Measurements from ENCODE around the gene GNPDA2. TPM values are rescaled to one million over a fixed set of nuclear protein-coding genes. Genes with fewer than 3 reads are reported as not detected.

GNPDA2 gene
- polyA plus RNA-seq, 3 donors = 2.4 to 5.7 (median 3.6) TPM

- intact Hi-C loops (cut with micrococcal nuclease) = no loop called here
- Histone ChIP-seq H3K27me3 (ENCODE audit: control insufficient read depth in 2 of 2, insufficient read depth in 2 of 2, low read length in 2 of 2) (peaks cover 0 to 3% of the 10 kb centered on the region in 2 donors), H3K4me3 (replicated peaks in 1 of 3; ENCODE audit: low read depth in 2 of 3, low read length in 3 of 3) (no peak overlapping the region), H3K4me2 (replicated peaks; ENCODE audit: extremely low read depth, low read length, poor library complexity, severe bottlenecking) (no peak overlapping the region), H3K36me3 (replicated peaks in 1 of 2; ENCODE audit: control insufficient read depth in 1 of 2, insufficient read depth in 2 of 2, low read length in 2 of 2) (no peaks in the 10 kb centered on the region), H2AFZ (ENCODE audit: insufficient read depth, low read depth, low read length, poor library complexity, severe bottlenecking) (no peak overlapping the region), H3K9me3 (replicated peaks in 1 of 2; ENCODE audit: control insufficient read depth in 1 of 2, insufficient read depth in 1 of 2, low read length in 2 of 2) (no peaks in the 10 kb centered on the region), H3K79me2 (ENCODE audit: insufficient read depth, low read length) (peaks cover 14% of the 10 kb centered on the region), H4K20me1 (ENCODE audit: insufficient read depth, low read length) (no peaks in the 10 kb centered on the region), H3K4me1 (ENCODE audit: control insufficient read depth in 1 of 2, insufficient read depth in 2 of 2, low read length in 2 of 2) (peaks cover 11 to 14% of the 10 kb centered on the region in 2 donors), H3K9ac (ENCODE audit: insufficient read depth, low read length, poor library complexity, severe bottlenecking) (no peak overlapping the region), H3K27ac (ENCODE audit: low read depth in 1 of 2, low read length in 2 of 2) (no peak overlapping the region)
- H3K4me3 Mint-ChIP-seq = no peak overlapping the region
- peaks cover 10% of the 10 kb centered on the region for H3K4me1 Mint-ChIP-seq
- H3K36me3 Mint-ChIP-seq = no peaks in the 10 kb centered on the region
- no CpG with 5 or more reads among the region's 1 CpG for WGBS (ENCODE audit: insufficient coverage)
- peaks cover 0 to 3% (median 0%) of the 10 kb centered on the region in 7 donors for H3K9me3 Mint-ChIP-seq
- DNase-seq = no peak
- H3K27me3 Mint-ChIP-seq (ENCODE audit: low read depth in 3 of 3) = peaks cover 6 to 15% (median 6%) of the 10 kb centered on the region in 3 donors
- no peak for TF ChIP-seq CTCF (IDR thresholded peaks at IDR 0.05)
- no peak overlapping the region for H3K27ac Mint-ChIP-seq
Measured at GRCh38 chr4:44674471-44674870, 51.9 kb downstream of the GNPDA2 start.

DNA sequence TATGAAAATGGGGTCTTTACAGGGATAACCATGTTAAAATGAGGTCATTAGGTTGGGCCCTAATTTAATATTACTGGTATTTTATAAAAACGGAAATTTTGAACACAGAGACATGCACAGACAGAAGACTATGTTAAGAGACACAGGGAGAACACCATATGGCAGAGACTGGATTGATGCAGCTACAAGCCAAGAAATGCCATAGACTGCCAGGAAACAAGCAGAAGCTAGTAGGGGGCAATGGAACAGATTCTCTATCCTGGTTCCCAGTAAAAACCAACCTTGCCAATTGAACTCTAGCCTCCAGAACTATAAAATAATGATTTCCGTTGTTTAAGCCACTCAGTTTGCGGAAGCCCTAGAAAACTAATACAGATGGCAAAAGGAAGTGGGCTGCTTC is 54.7 kb downstream of the GNPDA2 start:
- no peak overlapping the region for H3K4me2 ChIP-seq (replicated peaks; ENCODE audit: extremely low read depth, low read length, poor library complexity, severe bottlenecking)
- H3K36me3 Mint-ChIP-seq = no peaks in the 10 kb centered on the region
- intact Hi-C loops (cut with micrococcal nuclease) = no loop called here

More for the DNA sequence above, 54.7 kb downstream of the GNPDA2 start:
- WGBS (ENCODE audit: insufficient coverage) = 100% methylated on average over 1 of the region's 3 CpGs
- Histone ChIP-seq H4K20me1 (ENCODE audit: insufficient read depth, low read length) (no peaks in the 10 kb centered on the region), H3K4me3 (replicated peaks in 1 of 3; ENCODE audit: low read depth in 2 of 3, low read length in 3 of 3) (no peak overlapping the region), H2AFZ (ENCODE audit: insufficient read depth, low read depth, low read length, poor library complexity, severe bottlenecking) (no peak overlapping the region), H3K27me3 (ENCODE audit: control insufficient read depth in 2 of 2, insufficient read depth in 2 of 2, low read length in 2 of 2) (peaks cover 0 to 3% of the 10 kb centered on the region in 2 donors), H3K4me1 (ENCODE audit: control insufficient read depth in 1 of 2, insufficient read depth in 2 of 2, low read length in 2 of 2) (no peaks in the 10 kb centered on the region), H3K36me3 (replicated peaks in 1 of 2; ENCODE audit: control insufficient read depth in 1 of 2, insufficient read depth in 2 of 2, low read length in 2 of 2) (no peaks in the 10 kb centered on the region), H3K9me3 (replicated peaks in 1 of 2; ENCODE audit: control insufficient read depth in 1 of 2, insufficient read depth in 1 of 2, low read length in 2 of 2) (no peaks in the 10 kb centered on the region), H3K9ac (ENCODE audit: insufficient read depth, low read length, poor library complexity, severe bottlenecking) (no peak overlapping the region), H3K79me2 (ENCODE audit: insufficient read depth, low read length) (no peaks in the 10 kb centered on the region), H3K27ac (ENCODE audit: low read depth in 1 of 2, low read length in 2 of 2) (no peak overlapping the region)
- peaks cover under 1 to 15% (median 6%) of the 10 kb centered on the region in 3 donors for H3K27me3 Mint-ChIP-seq (ENCODE audit: low read depth in 3 of 3)
- TF ChIP-seq CTCF (IDR thresholded peaks at IDR 0.05) = no peak
- H3K9me3 Mint-ChIP-seq = no peaks in the 10 kb centered on the region
- H3K4me1 Mint-ChIP-seq = no peaks in the 10 kb centered on the region
- no peak overlapping the region for H3K27ac Mint-ChIP-seq
- H3K4me3 Mint-ChIP-seq = no peak overlapping the region
- DNase-seq = no peak
